NAMALWA (cell line): ENCODE data around the gene CS.
"Not testable (repeated sequence)": the region's sequence is repeated elsewhere in the genome, so short reads cannot be mapped to it uniquely, and the experiment has no call there.

Source experiments
- DNase-seq: peaks from one replicate; pipeline ENCODE4 v3.0.0-alpha.2; 2015; ENCODE audit warnings: low spot score

CS gene

GRCh38 chr12:56280849-56281248 is 19.3 kb downstream of the CS start:
- no peak for DNase-seq

GRCh38 chr12:56278905-56279304 is 21.2 kb downstream of the CS start:
- DNase-seq: no peak

- no peak for DNase-seq
These were observed 25.8 kb downstream of the CS start for GRCh38 chr12:56274299-56274698.

DNA sequence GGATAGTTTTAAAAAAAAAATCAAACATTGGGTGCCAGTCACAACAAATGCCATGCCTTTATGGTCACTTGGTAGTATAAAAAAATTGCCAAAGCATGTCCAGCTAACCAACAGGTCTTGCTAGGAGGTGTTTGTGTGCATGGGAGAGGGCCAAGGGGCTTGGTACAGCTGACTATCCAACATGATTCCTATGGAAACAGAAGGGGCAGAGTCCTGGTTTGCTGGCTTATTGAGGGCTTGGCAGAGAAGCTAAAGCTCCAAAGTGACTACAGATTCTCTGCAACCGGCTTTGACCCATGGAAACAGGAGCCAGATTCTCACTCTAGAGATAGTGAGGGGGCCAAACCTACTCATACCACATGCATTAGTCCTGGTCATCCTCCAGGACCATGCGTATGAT is 27.7 kb downstream of the CS start:
- not testable (repeated sequence) for DNase-seq

- DNase-seq: peak; percentile 65
These were observed 29.1 kb downstream of the CS start for GRCh38 chr12:56271031-56271430.

DNA sequence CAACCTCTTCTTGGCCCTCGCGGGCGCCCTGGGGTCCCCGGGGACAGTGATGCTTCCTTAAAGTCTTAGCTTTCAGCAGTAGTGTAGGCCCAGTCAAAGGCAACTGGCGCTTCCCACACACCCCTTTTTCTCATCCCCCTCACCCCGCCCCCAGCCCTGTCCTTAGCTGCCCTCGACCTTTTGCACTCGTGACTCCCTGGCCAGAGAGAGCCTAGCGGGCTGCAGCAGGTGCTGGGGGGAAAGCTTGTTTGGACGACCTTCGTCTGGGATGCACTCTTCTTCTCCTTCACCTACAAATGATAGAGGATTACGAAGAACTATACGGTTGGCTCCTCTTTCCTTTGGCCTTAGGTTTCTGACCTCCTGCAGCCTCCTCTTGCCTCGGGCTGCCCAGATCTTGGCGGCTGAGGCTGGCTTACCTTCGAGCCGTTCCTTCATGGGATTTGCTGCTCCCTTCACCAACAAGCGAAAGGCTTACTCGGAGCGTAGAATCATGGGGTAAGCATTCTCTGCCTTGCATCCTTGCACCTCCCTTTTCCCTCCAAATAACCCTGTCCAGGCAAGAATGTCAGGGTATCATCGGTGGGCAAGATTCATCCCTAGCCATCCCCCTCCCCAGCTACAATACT is 32.6 kb downstream of the CS start:
- no peak for DNase-seq

- DNase-seq: peak; percentile 94
These were observed 33.3 kb downstream of the CS start, which contains the start of gene COQ10A for GRCh38 chr12:56266693-56267442. COQ10A (plus strand) TSS chr12:56266942; CDS start chr12:56267119, 177 bp downstream.

DNA sequence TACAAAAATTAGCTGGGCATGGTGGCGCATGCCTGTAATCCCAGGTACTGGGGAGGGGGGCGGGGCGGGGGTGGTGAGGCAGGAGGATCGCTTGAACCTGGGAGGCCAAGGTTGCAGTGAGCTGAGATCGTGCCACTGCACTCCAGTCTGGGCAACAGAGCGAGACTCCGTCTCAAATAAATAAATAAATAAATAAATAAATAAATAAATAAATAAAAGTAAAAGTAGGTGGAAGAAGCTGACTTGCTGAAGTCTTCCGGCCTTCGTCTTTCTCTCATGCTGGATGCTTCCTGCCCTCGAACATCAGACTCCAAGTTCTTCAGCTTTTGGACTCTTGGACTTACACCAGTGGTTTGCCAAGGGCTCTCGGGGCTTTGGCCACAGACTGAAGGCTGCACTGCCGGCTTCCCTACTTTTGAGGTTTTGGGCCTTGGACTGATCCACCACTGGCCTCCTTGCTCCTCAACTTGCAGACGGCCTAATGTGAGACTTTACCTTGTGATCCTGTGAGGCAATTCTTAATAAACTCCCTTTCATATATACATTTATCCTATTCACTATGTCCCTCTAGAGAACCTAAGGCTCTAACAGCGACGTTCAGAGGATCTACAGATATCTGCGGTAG is 34.0 kb downstream of the CS start:
- not testable (repeated sequence) for DNase-seq

DNA sequence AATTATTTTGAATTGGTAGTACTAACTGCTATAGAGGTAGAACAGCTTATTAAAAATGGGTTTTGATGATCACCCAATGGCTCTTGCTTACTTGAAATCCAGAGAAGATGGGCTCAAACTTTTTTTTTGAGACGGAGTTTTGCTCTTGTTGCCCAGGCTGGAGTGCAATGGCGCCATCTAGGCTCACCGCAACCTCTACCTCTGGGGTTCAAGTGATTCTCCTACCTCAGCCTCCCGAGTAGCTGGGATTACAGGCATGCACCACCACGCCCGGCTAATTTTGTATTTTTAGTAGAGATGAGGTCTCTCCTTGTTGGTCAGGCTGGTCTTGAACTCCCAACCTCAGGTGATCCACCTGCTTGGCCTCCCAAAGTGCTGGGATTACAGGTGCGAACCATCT is 37.2 kb downstream of the CS start:
- not testable (repeated sequence) for DNase-seq

DNA sequence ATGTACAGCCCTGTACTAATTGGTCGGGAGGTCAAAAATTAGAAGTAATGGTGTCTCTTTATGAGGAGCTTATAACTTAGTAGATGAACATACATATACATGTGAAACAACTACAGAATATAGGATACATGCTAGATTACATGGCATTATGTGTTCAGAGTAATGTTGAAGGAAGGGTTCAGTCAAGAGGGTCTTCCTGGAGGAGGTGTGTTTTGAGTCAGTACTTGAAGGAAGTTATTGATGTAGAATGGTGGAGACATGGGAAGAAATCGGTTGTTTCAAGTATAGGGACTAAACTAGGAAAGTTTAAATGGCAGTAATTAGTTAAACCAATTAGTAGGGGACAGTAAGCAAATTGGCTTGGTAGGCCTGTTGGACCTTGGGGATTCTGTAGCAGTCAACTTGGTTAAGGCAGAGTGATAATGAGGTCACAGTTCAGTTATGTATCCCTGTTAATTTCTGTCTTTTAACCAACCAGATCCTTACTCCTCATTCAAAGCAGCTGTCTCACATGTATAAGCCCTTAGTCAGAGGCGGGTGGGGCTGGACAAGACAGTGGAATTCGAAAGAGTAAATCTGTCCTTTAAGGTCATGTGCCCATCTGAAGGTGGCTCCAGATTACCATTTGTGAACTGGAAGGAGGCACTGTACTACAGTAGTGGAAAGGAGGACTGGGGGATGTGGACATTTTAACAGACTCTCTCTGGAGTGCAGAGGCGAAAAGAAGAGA is 38.5 kb downstream of the CS start:
- DNase-seq: no peak

- DNase-seq: no peak
These were observed 39.2 kb downstream of the CS start for GRCh38 chr12:56260921-56261320.

DNA sequence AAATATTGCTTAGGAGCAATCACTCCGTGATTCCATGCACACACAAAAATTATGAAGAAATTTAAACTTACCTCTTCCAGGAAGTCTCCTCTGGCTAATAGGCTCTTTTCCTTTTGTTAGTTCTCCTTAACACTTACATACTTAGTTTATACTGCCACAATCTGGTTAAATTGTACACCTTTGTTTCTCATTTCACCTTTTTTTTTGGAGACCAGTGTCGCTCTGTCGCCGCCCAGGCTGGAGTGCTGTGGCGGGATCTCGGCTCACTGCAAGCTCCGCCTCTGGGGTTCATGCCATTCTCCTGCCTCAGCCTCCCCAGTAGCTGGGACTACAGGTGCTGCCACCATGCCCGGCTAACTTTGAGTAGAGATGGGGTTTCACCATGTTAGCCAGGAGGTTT is 39.8 kb downstream of the CS start:
- no peak for DNase-seq

DNA sequence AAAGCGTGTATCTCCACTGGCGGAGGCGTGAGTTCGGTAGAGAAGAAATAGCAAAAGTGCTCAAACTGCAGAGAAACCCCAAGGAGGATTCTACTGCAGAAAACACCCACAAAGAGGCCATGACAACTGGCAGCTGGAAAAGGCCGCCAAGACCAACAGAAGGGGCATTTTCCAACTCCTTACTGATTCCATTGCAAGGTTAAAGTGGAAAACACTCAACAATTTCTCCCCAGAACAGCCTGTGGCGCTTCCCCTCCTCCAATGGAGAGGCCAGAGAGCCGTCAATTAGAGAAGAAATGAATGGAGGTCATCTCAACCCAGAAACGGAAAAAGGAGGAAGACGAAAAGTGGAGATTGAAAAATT is 41.3 kb downstream of the CS start:
- DNase-seq: no peak

DNA sequence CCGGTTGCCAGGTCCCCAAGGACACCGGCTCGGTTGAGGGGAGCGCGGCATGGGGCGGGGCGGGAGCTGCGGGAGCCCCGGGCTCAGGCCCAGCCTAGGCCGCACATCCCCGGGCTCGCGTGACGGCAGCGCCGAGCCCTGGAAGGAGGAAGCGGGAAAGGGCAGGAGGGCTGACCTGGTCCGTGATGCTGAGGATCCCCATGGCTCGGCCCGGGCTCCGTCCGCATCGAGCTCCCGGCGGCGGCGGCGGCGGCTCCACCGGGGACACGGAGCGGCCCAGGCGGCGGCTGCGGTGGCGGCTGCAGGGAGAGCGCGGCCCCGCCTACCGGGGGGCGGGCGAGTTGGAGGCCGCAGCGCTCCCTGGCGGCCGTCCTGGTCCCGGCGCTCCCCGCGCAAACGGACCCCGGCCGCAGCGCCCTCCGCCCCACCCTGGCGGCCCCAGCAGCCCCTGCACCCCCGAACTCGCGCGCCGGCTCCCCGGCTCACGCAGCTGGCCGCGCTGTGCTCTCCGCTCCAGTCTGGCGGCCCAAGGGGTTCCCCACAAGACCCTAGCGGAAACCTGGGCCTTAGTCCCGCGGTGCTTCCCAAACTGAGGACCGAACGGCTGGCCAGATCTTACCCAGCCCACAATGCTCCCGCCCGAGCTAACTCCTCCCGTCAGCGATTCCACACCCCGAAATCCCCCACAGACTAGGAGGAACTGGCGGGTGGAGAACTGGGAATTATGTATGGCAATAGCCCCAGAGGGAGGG is 41.9 kb downstream of the CS start, which contains the start of gene ANKRD52:
ANKRD52 (minus strand) TSS at position 317 of the 752 bp plus-strand sequence; CDS start at position 202, 115 bp downstream.
- DNase-seq: peak; percentile 83

GRCh38 chr12:56257491-56258067 is 42.6 kb downstream of the CS start:
- no peak for DNase-seq

DNA sequence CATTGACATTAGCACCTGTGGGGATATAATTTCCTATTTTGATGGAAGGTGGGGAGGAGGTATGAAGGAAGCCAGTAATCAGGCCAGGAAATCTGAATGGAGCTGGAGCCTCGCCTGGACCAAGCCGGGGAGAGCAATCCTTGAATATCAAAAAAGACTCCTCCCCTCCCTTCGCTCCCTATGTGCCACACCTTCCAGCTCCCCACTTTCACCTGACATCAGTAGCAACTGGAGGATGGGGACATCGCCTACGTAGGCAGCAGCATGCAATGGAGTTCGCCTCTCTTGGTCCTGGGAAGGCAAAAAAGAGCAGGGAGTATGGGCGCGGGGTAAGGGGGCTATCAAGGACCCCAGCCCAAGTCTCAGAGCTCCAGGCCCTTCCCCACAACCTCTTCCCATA is 43.1 kb downstream of the CS start:
- no peak for DNase-seq

- DNase-seq: no peak
These were observed 43.7 kb downstream of the CS start for GRCh38 chr12:56256326-56256960.

- no peak for DNase-seq
These were observed 44.5 kb downstream of the CS start for GRCh38 chr12:56255671-56256070.

GRCh38 chr12:56253091-56253490 is 47.0 kb downstream of the CS start:
- no peak for DNase-seq

- DNase-seq: no peak
These were observed 47.5 kb downstream of the CS start for GRCh38 chr12:56252649-56253048.

DNA sequence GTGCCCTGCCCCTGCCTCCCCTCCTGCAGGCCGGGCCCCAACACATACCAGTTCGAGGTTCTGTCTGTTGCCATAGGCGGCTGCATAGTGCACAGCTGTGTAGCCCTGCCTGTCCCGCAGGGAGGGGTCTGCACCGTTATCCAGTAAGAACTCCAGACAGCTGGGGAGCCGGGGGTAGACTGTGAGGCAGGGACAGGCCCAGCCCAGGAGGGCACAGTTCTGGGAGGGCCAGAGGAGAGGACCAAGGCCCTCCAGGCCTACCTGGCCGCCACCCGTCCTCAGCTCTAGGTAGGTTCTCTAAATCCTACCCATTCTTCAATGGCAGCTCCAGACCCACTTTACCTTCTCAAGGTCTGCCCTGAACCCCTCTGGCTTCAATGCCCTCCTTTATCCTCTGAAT is 51.4 kb downstream of the CS start:
- DNase-seq: no peak
